ENCODE results near the gene CHD9. TPM values are rescaled to one million over a fixed set of nuclear protein-coding genes. Genes with fewer than 3 reads are reported as not detected.
A peak's percentile ranks its signal among the peaks of the same experiment; 100 is the strongest.
"Not testable (repeated sequence)": the region's sequence is repeated elsewhere in the genome, so short reads cannot be mapped to it uniquely, and the experiment has no call there.

The CHD9 gene
- total RNA-seq, 1 donor from 2014 or later: 77.4 TPM

GRCh38 chr16:53034306-53034705, 20.5 kb upstream of the CHD9 start:
- Histone ChIP-seq H3K9ac (ENCODE audit: low read length) (no peak overlapping the region), H3K27ac (ENCODE audit: low read depth, low read length) (no peak overlapping the region), H3K4me1 (ENCODE audit: insufficient read depth, low read length) (no peaks in the 10 kb centered on the region), H3K4me2 (ENCODE audit: low read length) (no peak overlapping the region), H2AFZ (ENCODE audit: low read depth, low read length) (no peak overlapping the region), H3K4me3 (ENCODE audit: insufficient read depth, low read depth, low read length) (no peak overlapping the region), H3K36me3 (ENCODE audit: insufficient read depth, low read length) (no peaks in the 10 kb centered on the region), H3K27me3 (ENCODE audit: insufficient read depth, low read length) (no peaks in the 10 kb centered on the region), H4K20me1 (ENCODE audit: insufficient read depth, low read length) (no peaks in the 10 kb centered on the region), H3K79me2 (ENCODE audit: insufficient read depth, low read length) (no peaks in the 10 kb centered on the region), H3K9me3 (ENCODE audit: insufficient read depth, low read depth, low read length) (no peaks in the 10 kb centered on the region)
- peaks cover 10% of the 10 kb centered on the region for H3K4me1 Mint-ChIP-seq (ENCODE audit: low read depth, unreplicated experiment)
- H3K36me3 Mint-ChIP-seq (ENCODE audit: low read depth, unreplicated experiment): peaks cover 4% of the 10 kb centered on the region
- FAIRE-seq (no peak), DNase-seq (ENCODE audit: low read depth) (peak; percentile 22)
- no peaks in the 10 kb centered on the region for H3K27me3 Mint-ChIP-seq (ENCODE audit: low read depth, unreplicated experiment)
- H3K9me3 Mint-ChIP-seq (ENCODE audit: unreplicated experiment): peaks cover 8% of the 10 kb centered on the region
- no peak overlapping the region for H3K4me3 Mint-ChIP-seq (ENCODE audit: unreplicated experiment)
- H3K27ac Mint-ChIP-seq (ENCODE audit: unreplicated experiment): peak overlapping the region; percentile 56
- TF ChIP-seq, protein P1, sequence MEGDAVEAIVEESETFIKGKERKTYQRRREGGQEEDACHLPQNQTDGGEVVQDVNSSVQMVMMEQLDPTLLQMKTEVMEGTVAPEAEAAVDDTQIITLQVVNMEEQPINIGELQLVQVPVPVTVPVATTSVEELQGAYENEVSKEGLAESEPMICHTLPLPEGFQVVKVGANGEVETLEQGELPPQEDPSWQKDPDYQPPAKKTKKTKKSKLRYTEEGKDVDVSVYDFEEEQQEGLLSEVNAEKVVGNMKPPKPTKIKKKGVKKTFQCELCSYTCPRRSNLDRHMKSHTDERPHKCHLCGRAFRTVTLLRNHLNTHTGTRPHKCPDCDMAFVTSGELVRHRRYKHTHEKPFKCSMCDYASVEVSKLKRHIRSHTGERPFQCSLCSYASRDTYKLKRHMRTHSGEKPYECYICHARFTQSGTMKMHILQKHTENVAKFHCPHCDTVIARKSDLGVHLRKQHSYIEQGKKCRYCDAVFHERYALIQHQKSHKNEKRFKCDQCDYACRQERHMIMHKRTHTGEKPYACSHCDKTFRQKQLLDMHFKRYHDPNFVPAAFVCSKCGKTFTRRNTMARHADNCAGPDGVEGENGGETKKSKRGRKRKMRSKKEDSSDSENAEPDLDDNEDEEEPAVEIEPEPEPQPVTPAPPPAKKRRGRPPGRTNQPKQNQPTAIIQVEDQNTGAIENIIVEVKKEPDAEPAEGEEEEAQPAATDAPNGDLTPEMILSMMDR (IDR thresholded peaks at IDR 0.05; ENCODE audit: insufficient read depth, low read depth, low read length): no peak
- no peak for TF ChIP-seq EZH2 (IDR thresholded peaks at IDR 0.05; ENCODE audit: insufficient read depth, low read length)

- Histone ChIP-seq H3K27me3 (ENCODE audit: insufficient read depth, low read length) (no peaks in the 10 kb centered on the region), H3K27ac (ENCODE audit: low read depth, low read length) (no peak overlapping the region), H3K4me1 (ENCODE audit: insufficient read depth, low read length) (no peaks in the 10 kb centered on the region), H2AFZ (ENCODE audit: low read depth, low read length) (no peak overlapping the region), H3K4me3 (ENCODE audit: insufficient read depth, low read depth, low read length) (no peak overlapping the region), H3K9me3 (ENCODE audit: insufficient read depth, low read depth, low read length) (no peaks in the 10 kb centered on the region), H3K79me2 (ENCODE audit: insufficient read depth, low read length) (no peaks in the 10 kb centered on the region), H3K4me2 (ENCODE audit: low read length) (no peak overlapping the region), H4K20me1 (ENCODE audit: insufficient read depth, low read length) (no peaks in the 10 kb centered on the region), H3K36me3 (ENCODE audit: insufficient read depth, low read length) (no peaks in the 10 kb centered on the region), H3K9ac (ENCODE audit: low read length) (no peak overlapping the region)
- TF ChIP-seq EZH2 (IDR thresholded peaks at IDR 0.05; ENCODE audit: insufficient read depth, low read length): no peak
- TF ChIP-seq, protein P1 (IDR thresholded peaks at IDR 0.05; ENCODE audit: insufficient read depth, low read depth, low read length): no peak
- H3K4me3 Mint-ChIP-seq (ENCODE audit: unreplicated experiment): no peak overlapping the region
- H3K36me3 Mint-ChIP-seq (ENCODE audit: low read depth, unreplicated experiment): peaks cover 7% of the 10 kb centered on the region
- H3K4me1 Mint-ChIP-seq (ENCODE audit: low read depth, unreplicated experiment): peaks cover 10% of the 10 kb centered on the region
- H3K9me3 Mint-ChIP-seq (ENCODE audit: unreplicated experiment): peaks cover 8% of the 10 kb centered on the region
- FAIRE-seq (no peak), DNase-seq (ENCODE audit: low read depth) (no peak)
- H3K27ac Mint-ChIP-seq (ENCODE audit: unreplicated experiment): peak overlapping the region; percentile 17
- H3K27me3 Mint-ChIP-seq (ENCODE audit: low read depth, unreplicated experiment): no peaks in the 10 kb centered on the region
Measured at GRCh38 chr16:53035176-53035942, 19.4 kb upstream of the CHD9 start.

- H3K4me3 ChIP-seq (ENCODE audit: insufficient read depth, low read depth, low read length): no peak overlapping the region
- H3K4me1 ChIP-seq (ENCODE audit: insufficient read depth, low read length): no peaks in the 10 kb centered on the region
- Mint-ChIP-seq H3K27me3 (ENCODE audit: low read depth, unreplicated experiment) (no peaks in the 10 kb centered on the region), H3K9me3 (ENCODE audit: unreplicated experiment) (peaks cover 11% of the 10 kb centered on the region), H3K4me1 (ENCODE audit: low read depth, unreplicated experiment) (peaks cover 15% of the 10 kb centered on the region), H3K36me3 (ENCODE audit: low read depth, unreplicated experiment) (peaks cover 10% of the 10 kb centered on the region), H3K27ac (ENCODE audit: unreplicated experiment) (no peak overlapping the region), H3K4me3 (ENCODE audit: unreplicated experiment) (no peak overlapping the region)
- H3K79me2 ChIP-seq (ENCODE audit: insufficient read depth, low read length): no peaks in the 10 kb centered on the region
- no peaks in the 10 kb centered on the region for H3K27me3 ChIP-seq (ENCODE audit: insufficient read depth, low read length)
- FAIRE-seq (no peak), DNase-seq (ENCODE audit: low read depth) (no peak)
- H3K27ac ChIP-seq (ENCODE audit: low read depth, low read length): no peak overlapping the region
- H3K4me2 ChIP-seq (ENCODE audit: low read length): no peak overlapping the region
- no peak overlapping the region for H3K9ac ChIP-seq (ENCODE audit: low read length)
- H3K36me3 ChIP-seq (ENCODE audit: insufficient read depth, low read length): no peaks in the 10 kb centered on the region
- H3K9me3 ChIP-seq (ENCODE audit: insufficient read depth, low read depth, low read length): no peaks in the 10 kb centered on the region
- no peak for TF ChIP-seq EZH2 (IDR thresholded peaks at IDR 0.05; ENCODE audit: insufficient read depth, low read length)
- TF ChIP-seq, protein P1 (IDR thresholded peaks at IDR 0.05; ENCODE audit: insufficient read depth, low read depth, low read length): no peak
- H4K20me1 ChIP-seq (ENCODE audit: insufficient read depth, low read length): no peaks in the 10 kb centered on the region
- no peak overlapping the region for H2AFZ ChIP-seq (ENCODE audit: low read depth, low read length)
Measured at GRCh38 chr16:53036066-53036465, 18.7 kb upstream of the CHD9 start.

- DNase-seq (ENCODE audit: low read depth); H3K4me3 ChIP-seq (ENCODE audit: insufficient read depth, low read depth, low read length); FAIRE-seq; H3K4me2 ChIP-seq (ENCODE audit: low read length); H3K9ac ChIP-seq (ENCODE audit: low read length); H3K4me3 Mint-ChIP-seq (ENCODE audit: unreplicated experiment); H4K20me1 ChIP-seq (ENCODE audit: insufficient read depth, low read length); H3K27me3 Mint-ChIP-seq (ENCODE audit: low read depth, unreplicated experiment); H3K9me3 ChIP-seq (ENCODE audit: insufficient read depth, low read depth, low read length); H2AFZ ChIP-seq (ENCODE audit: low read depth, low read length); H3K79me2 ChIP-seq (ENCODE audit: insufficient read depth, low read length); H3K36me3 ChIP-seq (ENCODE audit: insufficient read depth, low read length); H3K27ac ChIP-seq (ENCODE audit: low read depth, low read length); H3K27me3 ChIP-seq (ENCODE audit: insufficient read depth, low read length); H3K27ac Mint-ChIP-seq (ENCODE audit: unreplicated experiment); H3K4me1 ChIP-seq (ENCODE audit: insufficient read depth, low read length): not testable (repeated sequence)
- Mint-ChIP-seq H3K4me1 (ENCODE audit: low read depth, unreplicated experiment) (peaks cover 20% of the 10 kb centered on the region), H3K36me3 (ENCODE audit: low read depth, unreplicated experiment) (peaks cover 10% of the 10 kb centered on the region), H3K9me3 (ENCODE audit: unreplicated experiment) (peaks cover 11% of the 10 kb centered on the region)
Measured at GRCh38 chr16:53036711-53037110, 18.1 kb upstream of the CHD9 start.

All from astrocyte (in vitro differentiated cells and primary cell).